Measurements from ENCODE around the gene SFXN5.

SFXN5 gene

GRCh38 chr2:72982781-72983499, 88.6 kb downstream of the SFXN5 start:
- POLR2A ChIA-PET, result no interaction called here
- DNase-seq (ENCODE audit: extremely low spot score), result no peak
- CTCF ChIA-PET, result interaction anchor here (0.9 to 6.7 kb wide), 7 partner anchors 9 to 194 kb away, joined by 3 to 43 read pairs (median 5); no protein-coding TSS in a partner anchor
- TF ChIP-seq CTCF (IDR thresholded peaks at IDR 0.05; ENCODE audit: control extremely low read depth, extremely low read depth, low read depth, missing control alignments), result no peak

- CTCF ChIA-PET, result interaction anchor here (0.9 to 6.7 kb wide), 6 partner anchors 10 to 195 kb away, joined by 3 to 43 read pairs (median 8); no protein-coding TSS in a partner anchor
- DNase-seq (ENCODE audit: extremely low spot score), result no peak
- no peak for TF ChIP-seq CTCF (IDR thresholded peaks at IDR 0.05; ENCODE audit: control extremely low read depth, extremely low read depth, low read depth, missing control alignments)
- POLR2A ChIA-PET, result no interaction called here
These were observed 89.3 kb downstream of the SFXN5 start for GRCh38 chr2:72982219-72982618.

GRCh38 chr2:72981536-72981935, 90.0 kb downstream of the SFXN5 start:
- POLR2A ChIA-PET, result no interaction called here
- CTCF ChIA-PET, result interaction anchor here (0.9 to 6.7 kb wide), 6 partner anchors 9 to 195 kb away, joined by 3 to 43 read pairs (median 4); no protein-coding TSS in a partner anchor

GRCh38 chr2:72980535-72981217, 90.8 kb downstream of the SFXN5 start:
- POLR2A ChIA-PET, result no interaction called here
- DNase-seq (ENCODE audit: extremely low spot score), result no peak
- TF ChIP-seq CTCF (IDR thresholded peaks at IDR 0.05; ENCODE audit: control extremely low read depth, extremely low read depth, low read depth, missing control alignments), result no peak
- CTCF ChIA-PET, result interaction anchor here (1.4 to 2.0 kb wide), 5 partner anchors 11 to 196 kb away, joined by 3 to 9 read pairs (median 8); no protein-coding TSS in a partner anchor

More at GRCh38 chr2:72981536-72981935, 90.0 kb downstream of the SFXN5 start:
- TF ChIP-seq CTCF (IDR thresholded peaks at IDR 0.05; ENCODE audit: control extremely low read depth, extremely low read depth, low read depth, missing control alignments), result no peak
- DNase-seq (ENCODE audit: extremely low spot score), result no peak

- POLR2A ChIA-PET, result no interaction called here
- no peak for TF ChIP-seq CTCF (IDR thresholded peaks at IDR 0.05; ENCODE audit: control extremely low read depth, extremely low read depth, low read depth, missing control alignments)
- CTCF ChIA-PET, result interaction anchor here (1.4 to 2.0 kb wide), 4 partner anchors 12 to 87 kb away, joined by 3 to 9 read pairs (median 8); no protein-coding TSS in a partner anchor
- no peak for DNase-seq (ENCODE audit: extremely low spot score)
These were observed 91.6 kb downstream of the SFXN5 start for GRCh38 chr2:72979896-72980295.

- TF ChIP-seq CTCF (IDR thresholded peaks at IDR 0.05; ENCODE audit: control extremely low read depth, extremely low read depth, low read depth, missing control alignments), result no peak
- DNase-seq (ENCODE audit: extremely low spot score), result no peak
- ChIA-PET POLR2A (no interaction called here), CTCF (interaction anchor here (1.5 to 10.0 kb wide), 7 partner anchors 11 to 202 kb away, joined by 5 to 150 read pairs (median 16); no protein-coding TSS in a partner anchor)
These were observed 96.5 kb downstream of the SFXN5 start for GRCh38 chr2:72975017-72975416.
